Embryonic facial prominence (tissue), 1 donor: ENCODE results near the gene LSM5.
"Not testable (repeated sequence)": the region's sequence is repeated elsewhere in the genome, so short reads cannot be mapped to it uniquely, and the experiment has no call there.

Experiments
- DNase-seq: peaks from one replicate; pipeline ENCODE4 v3.0.0-alpha.2; 2016; ENCODE audit errors: extremely low spot score

The LSM5 gene

DNA sequence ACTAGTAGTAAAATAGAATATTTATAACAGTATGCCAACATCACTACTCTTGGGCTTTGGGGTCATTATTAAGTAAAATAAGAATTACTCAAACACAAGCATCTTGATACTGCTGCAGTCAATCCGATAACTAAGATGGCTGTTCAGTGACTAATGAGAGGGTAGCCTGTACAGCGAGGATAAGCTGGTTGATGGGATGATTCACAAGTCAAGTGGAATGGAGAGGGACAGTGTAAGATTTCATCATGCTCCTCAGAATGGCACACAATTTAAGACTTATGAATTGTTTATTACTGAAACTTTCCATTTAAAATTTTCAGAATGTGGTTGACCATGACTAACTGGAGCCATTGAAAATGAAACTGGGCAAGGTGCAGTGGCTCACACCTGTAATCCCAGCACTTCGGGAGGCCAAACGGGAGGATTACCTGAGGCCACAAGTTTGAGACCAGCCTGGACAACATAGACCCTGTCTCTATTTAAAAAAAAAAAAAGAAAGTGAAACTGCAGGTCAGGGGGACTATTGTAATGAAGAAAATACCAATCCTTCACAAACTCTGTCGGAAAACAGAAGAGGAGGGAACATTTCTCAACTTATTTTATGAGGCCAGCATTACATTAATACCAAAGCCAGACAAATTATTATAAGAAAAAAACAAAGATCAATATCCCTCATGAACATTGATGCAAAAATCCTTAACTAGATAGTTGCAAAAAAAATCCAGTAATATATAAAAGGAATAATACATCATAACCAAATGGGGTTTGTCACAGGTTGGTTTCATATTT is 16.3 kb upstream of the LSM5 start:
- no peak for DNase-seq

DNA sequence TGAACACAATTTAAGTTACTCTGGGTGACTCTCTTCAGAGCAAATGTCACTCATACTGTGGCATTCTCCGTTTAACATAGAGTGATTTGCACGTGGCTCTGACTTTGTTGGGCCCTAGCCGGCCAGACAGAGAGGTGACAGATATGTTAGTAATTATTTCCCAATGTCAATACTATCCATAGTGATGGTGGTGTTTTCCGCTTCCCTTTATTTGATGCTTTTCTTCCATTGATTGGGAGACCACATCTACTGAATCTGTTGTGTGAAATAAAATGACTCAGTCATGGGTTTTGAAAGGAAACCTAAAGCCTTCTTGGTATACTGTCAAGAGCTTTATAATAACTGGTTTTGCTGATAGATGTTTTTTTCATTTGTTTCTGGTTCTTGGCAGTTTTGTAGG is 12.5 kb upstream of the LSM5 start:
- DNase-seq: no peak

DNA sequence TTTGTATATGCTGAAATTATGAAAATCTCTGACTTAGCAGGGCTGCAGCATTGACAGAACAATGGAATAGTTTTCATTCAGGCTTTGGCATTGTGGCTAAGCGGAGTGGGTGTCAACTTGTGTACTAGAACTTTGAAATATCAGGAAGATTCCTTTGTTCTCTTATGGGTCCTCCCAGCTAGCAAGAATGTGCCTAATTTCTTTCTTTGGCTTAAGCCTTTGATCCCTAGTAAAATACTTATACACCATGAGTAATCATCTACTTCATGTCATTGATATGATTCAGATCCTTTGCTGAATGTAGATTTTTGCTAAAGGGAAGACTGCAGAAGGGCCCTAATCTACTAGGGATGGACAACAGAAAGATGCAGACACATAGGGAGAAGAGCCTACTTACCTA is 11.3 kb upstream of the LSM5 start:
- no peak for DNase-seq

GRCh38 chr7:32500922-32501341 is 10.8 kb upstream of the LSM5 start:
- no peak for DNase-seq

- DNase-seq: not testable (repeated sequence)
Measured at GRCh38 chr7:32500216-32500615, 10.0 kb upstream of the LSM5 start.

GRCh38 chr7:32499755-32500154 is 9.6 kb upstream of the LSM5 start:
- DNase-seq: not testable (repeated sequence)

GRCh38 chr7:32496052-32496813 is 6.1 kb upstream of the LSM5 start:
- no peak for DNase-seq

GRCh38 chr7:32495298-32496051 is 5.3 kb upstream of the LSM5 start, which contains the start of gene AVL9:
Gene AVL9, plus strand, starts transcription at chr7:32495489. Its CDS starts 221 bp downstream, at chr7:32495710.
- peak; percentile 91 for DNase-seq

DNA sequence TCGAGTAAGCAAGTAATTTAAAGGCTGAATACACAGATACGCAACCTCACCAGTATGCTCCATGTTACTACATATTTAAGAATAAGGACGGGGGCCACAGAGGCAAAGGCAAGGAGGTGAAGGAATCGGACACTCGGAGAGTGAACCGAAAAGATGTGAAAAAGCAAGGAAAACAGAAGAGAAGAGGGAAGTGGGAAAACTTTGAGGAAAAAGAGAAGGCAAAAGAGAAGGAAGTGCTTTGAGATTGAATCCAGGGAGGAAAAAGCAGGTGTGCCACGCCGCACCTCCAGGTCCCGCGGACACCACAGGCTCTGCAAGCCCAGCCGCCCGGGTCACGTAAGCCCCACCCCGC is 4.7 kb upstream of the LSM5 start:
- no peak for DNase-seq

DNA sequence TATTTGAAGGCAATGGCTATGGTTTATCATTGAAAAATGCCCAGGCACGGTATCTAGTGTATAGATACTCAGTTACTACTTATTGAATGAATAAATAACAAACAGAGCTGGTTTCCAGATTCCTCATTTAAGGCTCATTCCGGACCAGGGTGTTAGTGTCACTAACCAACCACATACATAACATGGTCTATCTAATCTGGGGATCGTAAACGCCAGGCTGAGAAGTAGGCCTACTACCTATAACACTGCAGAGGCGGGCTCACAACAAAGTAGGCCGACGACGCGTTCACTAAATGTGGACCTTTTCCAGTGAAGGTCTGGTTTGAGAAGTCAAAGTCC is 423 bp downstream of the LSM5 start:
- no peak for DNase-seq

- DNase-seq: no peak
Measured at GRCh38 chr7:32481921-32482320, 8.3 kb downstream of the LSM5 start.

DNA sequence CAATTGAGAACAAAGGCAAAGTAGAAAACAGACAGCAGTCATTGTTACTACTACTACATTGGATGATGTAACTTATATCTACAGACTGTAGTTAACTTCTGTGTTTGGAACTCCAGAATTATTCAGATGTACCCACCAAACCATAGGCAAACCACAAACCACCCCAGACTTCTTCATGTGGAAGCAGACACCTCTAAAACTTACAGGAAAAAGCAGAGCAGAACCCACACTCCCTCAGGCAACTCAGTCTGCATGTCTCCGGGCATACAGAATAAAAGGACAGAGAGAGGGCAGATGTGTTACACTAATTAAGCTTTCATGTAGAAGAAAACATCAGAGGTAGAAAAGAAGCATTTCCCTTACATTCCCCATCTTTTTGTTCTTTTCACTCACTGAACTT is 9.0 kb downstream of the LSM5 start:
- no peak for DNase-seq

DNA sequence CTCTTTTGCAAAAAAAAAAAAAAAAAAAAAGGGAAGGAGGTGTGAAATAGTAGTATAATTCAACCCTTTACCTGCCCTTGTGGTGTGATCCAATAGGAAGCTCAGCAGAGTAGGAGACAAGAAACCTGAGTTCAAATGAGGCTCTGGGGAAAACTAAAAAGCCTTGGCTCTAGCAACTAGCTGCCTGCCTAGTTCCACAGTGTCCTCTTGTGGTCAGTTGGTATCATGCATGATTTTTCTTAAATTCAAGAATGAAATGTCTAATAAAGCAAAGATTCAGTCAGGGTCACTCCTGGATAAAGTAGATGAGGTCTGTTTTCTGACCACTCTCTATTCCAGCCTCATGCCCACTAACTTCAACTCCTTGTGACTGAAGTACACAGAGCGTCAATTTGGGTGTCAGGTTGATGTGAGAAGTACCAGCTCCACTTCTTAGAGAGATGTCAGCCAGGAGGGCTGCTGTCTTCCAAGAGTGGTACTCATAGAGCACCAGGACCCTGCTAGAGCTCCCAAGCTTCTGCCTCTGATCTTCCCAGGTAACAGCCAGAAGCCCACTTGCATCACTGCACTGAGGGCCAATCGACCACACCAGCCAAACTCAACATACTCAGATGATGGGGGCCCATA is 10.5 kb downstream of the LSM5 start:
- no peak for DNase-seq

- DNase-seq: no peak
Measured at GRCh38 chr7:32477649-32477980, 12.6 kb downstream of the LSM5 start.

DNA sequence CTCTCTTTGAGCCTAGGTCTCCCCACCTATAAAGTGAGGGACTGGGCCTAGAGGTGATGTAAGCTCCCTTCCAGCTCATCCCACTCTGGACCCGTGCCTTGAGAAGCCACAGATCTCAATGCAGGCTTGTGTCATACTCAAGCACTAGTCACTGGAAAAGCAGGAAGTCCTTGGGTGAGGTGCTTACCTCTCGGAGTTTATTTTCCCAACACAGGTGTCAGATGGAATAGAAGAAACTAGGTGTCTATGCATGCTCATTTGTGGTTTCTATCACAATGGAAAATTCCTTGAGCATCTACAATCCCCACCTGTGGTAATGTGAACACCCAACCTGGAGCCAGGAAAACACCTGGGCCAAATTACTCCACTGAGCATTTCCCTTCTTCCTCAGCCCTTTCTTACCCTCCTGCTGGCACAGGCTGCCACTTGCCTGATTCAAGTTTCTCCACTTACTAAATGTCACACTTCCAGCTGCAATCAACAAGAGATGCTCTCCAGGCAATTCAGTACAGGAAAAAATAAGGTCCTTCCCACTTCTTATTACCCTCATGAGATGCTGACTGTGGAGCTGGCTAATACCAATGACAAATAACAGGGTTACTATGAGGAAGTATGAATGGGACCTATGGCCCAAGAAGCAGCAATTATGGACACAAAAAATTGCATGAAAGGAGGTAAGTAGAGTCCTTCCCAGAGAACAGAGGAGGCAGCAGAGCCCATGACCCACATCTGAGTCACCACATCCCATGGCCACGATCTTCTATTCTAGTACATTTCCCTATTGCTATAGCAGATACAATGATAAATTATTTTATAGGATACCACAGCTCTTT is 13.1 kb downstream of the LSM5 start:
- no peak for DNase-seq

- DNase-seq: no peak
Measured at GRCh38 chr7:32474008-32474407, 16.2 kb downstream of the LSM5 start.

DNA sequence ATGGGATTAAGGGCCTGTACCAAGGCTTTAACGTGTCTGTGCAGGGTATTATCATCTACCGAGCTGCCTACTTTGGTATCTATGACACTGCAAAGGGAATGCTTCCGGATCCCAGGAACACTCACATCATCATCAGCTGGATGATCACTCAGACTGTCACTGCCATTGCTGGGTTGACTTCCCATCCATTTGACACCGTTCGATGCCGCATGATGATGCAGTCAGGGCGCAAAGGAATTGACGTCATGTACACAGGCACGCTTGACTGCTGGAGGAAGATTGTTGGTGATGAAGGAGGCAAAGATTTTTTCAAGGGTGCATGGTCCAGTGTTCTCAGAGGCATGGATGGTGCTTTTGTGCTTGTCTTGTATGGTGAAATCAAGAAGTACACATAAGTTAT is 18.2 kb downstream of the LSM5 start:
- no peak for DNase-seq

DNA sequence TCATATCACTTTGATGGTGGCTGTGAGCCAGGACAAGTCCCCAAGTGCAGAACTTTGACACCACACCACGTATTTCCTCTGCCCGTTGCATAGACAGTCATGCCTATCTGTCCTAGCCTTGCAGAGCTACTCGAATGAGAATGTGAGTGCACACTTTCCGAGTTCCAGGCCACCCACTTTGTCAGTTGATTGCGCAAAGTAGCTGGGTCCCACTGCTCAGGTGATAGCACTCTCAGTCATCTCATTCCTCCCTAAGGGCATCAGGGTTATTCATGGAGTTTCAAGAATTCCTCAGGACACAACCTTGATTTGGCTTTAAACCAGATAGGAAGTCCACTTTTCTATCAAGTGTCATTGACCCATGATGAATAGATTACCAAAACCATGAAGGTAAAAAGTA is 19.3 kb downstream of the LSM5 start:
- no peak for DNase-seq

DNA sequence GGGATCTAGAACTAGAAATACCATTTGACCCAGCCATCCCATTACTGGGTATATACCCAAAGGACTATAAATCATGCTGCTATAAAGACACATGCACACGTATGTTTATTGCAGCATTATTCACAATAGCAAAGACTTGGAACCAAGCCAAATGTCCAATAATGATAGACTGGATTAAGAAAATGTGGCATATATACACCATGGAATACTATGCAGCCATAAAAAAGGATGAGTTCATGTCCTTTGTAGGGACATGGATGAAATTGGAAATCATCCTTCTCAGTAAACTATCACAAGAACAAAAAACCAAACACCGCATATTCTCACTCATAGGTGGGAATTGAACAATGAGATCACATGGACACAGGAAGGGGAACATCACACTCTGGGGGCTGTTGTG is 20.2 kb downstream of the LSM5 start:
- DNase-seq: not testable (repeated sequence)

DNA sequence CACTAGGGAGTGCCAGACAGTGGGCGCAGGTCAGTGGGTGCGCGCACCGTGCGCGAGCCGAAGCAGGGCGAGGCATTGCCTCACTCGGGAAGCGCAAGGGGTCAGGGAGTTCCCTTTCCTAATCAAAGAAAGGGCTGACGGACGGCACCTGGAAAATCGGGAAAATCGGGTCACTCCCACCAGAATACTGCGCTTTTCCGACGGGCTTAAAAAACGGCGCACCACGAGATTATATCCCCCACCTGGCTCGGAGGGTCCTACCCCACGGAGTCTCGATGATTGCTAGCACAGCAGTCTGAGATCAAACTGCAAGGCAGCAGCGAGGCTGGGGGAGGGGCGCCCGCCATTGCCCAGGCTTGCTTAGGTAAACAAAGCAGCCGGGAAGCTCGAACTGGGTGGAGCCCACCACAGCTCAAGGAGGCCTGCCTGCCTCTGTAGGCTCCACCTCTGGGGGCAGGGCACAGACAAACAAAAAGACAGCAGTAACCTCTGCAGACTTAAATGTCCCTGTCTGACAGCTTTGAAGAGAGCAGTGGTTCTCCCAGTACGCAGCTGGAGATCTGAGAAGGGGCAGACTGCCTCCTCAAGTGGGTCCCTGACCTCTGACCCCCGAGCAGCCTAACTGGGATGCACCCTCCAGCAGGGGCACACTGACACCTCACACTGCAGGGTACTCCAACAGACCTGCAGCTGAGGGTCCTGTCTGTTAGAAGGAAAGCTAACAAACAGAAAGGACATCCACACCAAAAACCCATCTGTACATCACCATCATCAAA is 25.4 kb downstream of the LSM5 start:
- DNase-seq: not testable (repeated sequence)

- no peak for DNase-seq
Measured at GRCh38 chr7:32462977-32463376, 27.2 kb downstream of the LSM5 start.
